Measurements from ENCODE around the gene QPCTL. TPM values are rescaled to one million over a fixed set of nuclear protein-coding genes. Genes with fewer than 3 reads are reported as not detected.
A peak's percentile ranks its signal among the peaks of the same experiment; 100 is the strongest.

Gene QPCTL
- total RNA-seq, 5 donors from 2014 or later (not counting 1 experiment from before 2014, with no cell fraction given), result 5.4 to 13.7 (median 10.3) TPM

GRCh38 chr19:45645631-45646344 lies 46.7 kb upstream of the QPCTL start:
- peak overlapping the region; percentile 73 to 78 (median 75) for H3K4me3 Mint-ChIP-seq
- POLR2A ChIA-PET, result interaction anchor here (0.6 to 1.6 kb wide), 4 partner anchors 9 to 189 kb away, joined by 3 to 6 read pairs (median 4); partner anchors contain the start of gene GIPR (in 1 of the 2)
- Histone ChIP-seq H3K36me3 (ENCODE audit: control insufficient read depth in 2 of 2, extremely low read depth in 1 of 2, insufficient read depth in 1 of 2, low read length in 1 of 2) (no peaks in the 10 kb centered on the region), H3K4me1 (ENCODE audit: control insufficient read depth in 1 of 2, extremely low read depth in 1 of 2, insufficient read depth in 2 of 2, low read length in 2 of 2) (peaks cover 7 to 49% of the 10 kb centered on the region in 2 experiments), H3K27ac (ENCODE audit: low read length) (no peak overlapping the region), H3K27me3 (replicated peaks in 1 of 2; ENCODE audit: control insufficient read depth in 2 of 2, extremely low read depth in 1 of 2, insufficient read depth in 2 of 2, low read length in 1 of 2) (peaks cover 0 to 8% of the 10 kb centered on the region in 2 experiments), H3K9me3 (no peaks in the 10 kb centered on the region), H3K4me3 (ENCODE audit: control insufficient read depth in 1 of 2, extremely low read depth in 1 of 2, low read length in 1 of 2) (peak overlapping the region; percentile 47 to 52)
- WGBS (ENCODE audit: insufficient coverage), result 0% methylated on average over 8 of the region's 27 CpGs
- peak; percentile 57 to 67 (median 60) for ATAC-seq (replicated peaks in 1 of 4)
- no peaks in the 10 kb centered on the region for H3K36me3 Mint-ChIP-seq
- peaks cover 34 to 40% (median 39%) of the 10 kb centered on the region in 3 donors for H3K4me1 Mint-ChIP-seq
- peaks cover 0 to 4% of the 10 kb centered on the region in 2 donors for H3K27me3 Mint-ChIP-seq
- no peaks in the 10 kb centered on the region for H3K9me3 Mint-ChIP-seq
- DNase-seq, result peak; percentile 56 to 86 (median 74)
- peak overlapping the region; percentile 34 to 36 for H3K27ac Mint-ChIP-seq
- CTCF ChIA-PET, result interaction anchor here in 1 of 2 donors (0.6 to 1.8 kb wide), 9 partner anchors 18 to 206 kb away, joined by 3 to 6 read pairs (median 3); partner anchors contain the start of genes GIPR and QPCTL

- Histone ChIP-seq H3K27me3 (replicated peaks in 1 of 2; ENCODE audit: control insufficient read depth in 2 of 2, extremely low read depth in 1 of 2, insufficient read depth in 2 of 2, low read length in 1 of 2) (peaks cover 0 to 12% of the 10 kb centered on the region in 2 experiments), H3K4me1 (ENCODE audit: control insufficient read depth in 1 of 2, extremely low read depth in 1 of 2, insufficient read depth in 2 of 2, low read length in 2 of 2) (peaks cover 4 to 44% of the 10 kb centered on the region in 2 experiments), H3K9me3 (no peaks in the 10 kb centered on the region), H3K27ac (ENCODE audit: low read length) (no peak overlapping the region), H3K4me3 (ENCODE audit: control insufficient read depth in 1 of 2, extremely low read depth in 1 of 2, low read length in 1 of 2) (peak overlapping the region; percentile 47 to 52), H3K36me3 (ENCODE audit: control insufficient read depth in 2 of 2, extremely low read depth in 1 of 2, insufficient read depth in 1 of 2, low read length in 1 of 2) (no peaks in the 10 kb centered on the region)
- ChIA-PET CTCF (interaction anchor here in 1 of 2 donors (0.7 to 1.8 kb wide), 6 partner anchors 19 to 207 kb away, joined by 3 to 6 read pairs (median 3); partner anchors contain the start of gene QPCTL), POLR2A (interaction anchor here (0.6 to 1.6 kb wide), 4 partner anchors 8 to 189 kb away, joined by 3 to 6 read pairs (median 4); partner anchors contain the start of gene GIPR (in 1 of the 2))
- H3K27ac Mint-ChIP-seq, result peak overlapping the region in 1 of 2 donors; percentile 34
- ATAC-seq (replicated peaks in 1 of 4) (no peak), DNase-seq (no peak)
- WGBS (ENCODE audit: insufficient coverage), result no CpG with 5 or more reads among the region's 9 CpGs
- peak overlapping the region; percentile 73 to 78 (median 75) for H3K4me3 Mint-ChIP-seq
- no peaks in the 10 kb centered on the region for H3K9me3 Mint-ChIP-seq
- no peaks in the 10 kb centered on the region for H3K36me3 Mint-ChIP-seq
- H3K27me3 Mint-ChIP-seq, result peaks cover 0 to 4% of the 10 kb centered on the region in 2 donors
- peaks cover 29 to 34% (median 34%) of the 10 kb centered on the region in 3 donors for H3K4me1 Mint-ChIP-seq
These were observed 46.1 kb upstream of the QPCTL start for GRCh38 chr19:45646345-45646698.

- Mint-ChIP-seq H3K4me1 (peaks cover 7 to 9% (median 8%) of the 10 kb centered on the region in 3 donors), H3K27ac (no peak overlapping the region), H3K36me3 (no peaks in the 10 kb centered on the region), H3K9me3 (no peaks in the 10 kb centered on the region), H3K27me3 (peaks cover 0 to 4% of the 10 kb centered on the region in 2 donors), H3K4me3 (no peak overlapping the region)
- no peak for ATAC-seq (replicated peaks in 1 of 4)
- DNase-seq, result no peak
- Histone ChIP-seq H3K4me3 (ENCODE audit: control insufficient read depth in 1 of 2, extremely low read depth in 1 of 2, low read length in 1 of 2) (no peak overlapping the region), H3K27ac (ENCODE audit: low read length) (no peak overlapping the region), H3K9me3 (no peaks in the 10 kb centered on the region), H3K27me3 (replicated peaks in 1 of 2; ENCODE audit: control insufficient read depth in 2 of 2, extremely low read depth in 1 of 2, insufficient read depth in 2 of 2, low read length in 1 of 2) (peaks cover 0 to 14% of the 10 kb centered on the region in 2 experiments), H3K36me3 (ENCODE audit: control insufficient read depth in 2 of 2, extremely low read depth in 1 of 2, insufficient read depth in 1 of 2, low read length in 1 of 2) (no peaks in the 10 kb centered on the region), H3K4me1 (ENCODE audit: control insufficient read depth in 1 of 2, extremely low read depth in 1 of 2, insufficient read depth in 2 of 2, low read length in 2 of 2) (peaks cover 0 to 9% of the 10 kb centered on the region in 2 experiments)
- POLR2A ChIA-PET, result interaction anchor here in 1 of 2 donors (0.7 kb wide), 2 partner anchors 1833 to 1864 kb away, joined by 3 to 7 read pairs; partner anchors contain the start of gene KPTN
- WGBS (ENCODE audit: insufficient coverage), result 57% methylated on average over 3 of the region's 3 CpGs
- CTCF ChIA-PET, result interaction anchor here in 1 of 2 donors (0.6 kb wide), 1 partner anchor 21 kb away, joined by 4 read pairs; no protein-coding TSS in a partner anchor
These were observed 41.7 kb upstream of the QPCTL start for GRCh38 chr19:45650722-45651121.

GRCh38 chr19:45653634-45654033 lies 38.8 kb upstream of the QPCTL start:
- Mint-ChIP-seq H3K27ac (no peak overlapping the region), H3K4me3 (no peak overlapping the region), H3K36me3 (no peaks in the 10 kb centered on the region), H3K9me3 (no peaks in the 10 kb centered on the region), H3K4me1 (no peaks in the 10 kb centered on the region), H3K27me3 (no peaks in the 10 kb centered on the region)
- Histone ChIP-seq H3K27ac (ENCODE audit: low read length) (no peak overlapping the region), H3K4me3 (ENCODE audit: control insufficient read depth in 1 of 2, extremely low read depth in 1 of 2, low read length in 1 of 2) (no peak overlapping the region), H3K4me1 (ENCODE audit: control insufficient read depth in 1 of 2, extremely low read depth in 1 of 2, insufficient read depth in 2 of 2, low read length in 2 of 2) (no peaks in the 10 kb centered on the region), H3K27me3 (replicated peaks in 1 of 2; ENCODE audit: control insufficient read depth in 2 of 2, extremely low read depth in 1 of 2, insufficient read depth in 2 of 2, low read length in 1 of 2) (peaks cover 0 to 15% of the 10 kb centered on the region in 2 experiments), H3K9me3 (no peaks in the 10 kb centered on the region), H3K36me3 (ENCODE audit: control insufficient read depth in 2 of 2, extremely low read depth in 1 of 2, insufficient read depth in 1 of 2, low read length in 1 of 2) (no peaks in the 10 kb centered on the region)
- ATAC-seq (replicated peaks in 1 of 4), result no peak
- ChIA-PET POLR2A (no interaction called here), CTCF (no interaction called here)
- 81% methylated on average over 5 of the region's 5 CpGs for WGBS (ENCODE audit: insufficient coverage)
- DNase-seq, result no peak

- Mint-ChIP-seq H3K36me3 (no peaks in the 10 kb centered on the region), H3K27ac (no peak overlapping the region), H3K4me3 (no peak overlapping the region), H3K9me3 (no peaks in the 10 kb centered on the region), H3K4me1 (no peaks in the 10 kb centered on the region), H3K27me3 (peaks cover 0 to 2% of the 10 kb centered on the region in 2 donors)
- DNase-seq (no peak), ATAC-seq (replicated peaks in 1 of 4) (no peak)
- H3K36me3 ChIP-seq (ENCODE audit: control insufficient read depth in 2 of 2, extremely low read depth in 1 of 2, insufficient read depth in 1 of 2, low read length in 1 of 2), result no peaks in the 10 kb centered on the region
- no peak overlapping the region for H3K4me3 ChIP-seq (ENCODE audit: control insufficient read depth in 1 of 2, extremely low read depth in 1 of 2, low read length in 1 of 2)
- no peak overlapping the region for H3K27ac ChIP-seq (ENCODE audit: low read length)
- peaks cover 0 to 19% of the 10 kb centered on the region in 2 experiments for H3K27me3 ChIP-seq (replicated peaks in 1 of 2; ENCODE audit: control insufficient read depth in 2 of 2, extremely low read depth in 1 of 2, insufficient read depth in 2 of 2, low read length in 1 of 2)
- H3K4me1 ChIP-seq (ENCODE audit: control insufficient read depth in 1 of 2, extremely low read depth in 1 of 2, insufficient read depth in 2 of 2, low read length in 2 of 2), result no peaks in the 10 kb centered on the region
- WGBS (ENCODE audit: insufficient coverage), result 100% methylated on average over 1 of the region's 3 CpGs
- ChIA-PET CTCF (no interaction called here), POLR2A (interaction anchor here in 1 of 2 donors (0.7 kb wide), 1 partner anchor 9 kb away, joined by 4 read pairs; no protein-coding TSS in a partner anchor)
- H3K9me3 ChIP-seq, result no peaks in the 10 kb centered on the region
These were observed 37.4 kb upstream of the QPCTL start for GRCh38 chr19:45655073-45655472.

- ChIA-PET CTCF (interaction anchor here in 1 of 2 donors (0.6 kb wide), 1 partner anchor 275 kb away, joined by 3 read pairs; no protein-coding TSS in a partner anchor), POLR2A (interaction anchor here in 1 of 2 donors (0.6 kb wide), 1 partner anchor 120 kb away, joined by 9 read pairs; no protein-coding TSS in a partner anchor)
- no peak overlapping the region for H3K4me3 Mint-ChIP-seq
These were observed 34.8 kb upstream of the QPCTL start for GRCh38 chr19:45657520-45658167.

More at GRCh38 chr19:45657520-45658167, 34.8 kb upstream of the QPCTL start:
- ATAC-seq (replicated peaks in 1 of 4) (no peak), DNase-seq (no peak)
- no peaks in the 10 kb centered on the region for H3K4me1 ChIP-seq (ENCODE audit: control insufficient read depth in 1 of 2, extremely low read depth in 1 of 2, insufficient read depth in 2 of 2, low read length in 2 of 2)
- no peaks in the 10 kb centered on the region for H3K4me1 Mint-ChIP-seq
- H3K27ac Mint-ChIP-seq, result no peak overlapping the region
- peaks cover 2 to 19% of the 10 kb centered on the region in 2 experiments for H3K27me3 ChIP-seq (replicated peaks in 1 of 2; ENCODE audit: control insufficient read depth in 2 of 2, extremely low read depth in 1 of 2, insufficient read depth in 2 of 2, low read length in 1 of 2)
- H3K9me3 Mint-ChIP-seq, result no peaks in the 10 kb centered on the region
- H3K4me3 ChIP-seq (ENCODE audit: control insufficient read depth in 1 of 2, extremely low read depth in 1 of 2, low read length in 1 of 2), result no peak overlapping the region
- no peak overlapping the region for H3K27ac ChIP-seq (ENCODE audit: low read length)
- H3K27me3 Mint-ChIP-seq, result peaks cover 0 to 5% of the 10 kb centered on the region in 2 donors
- no peaks in the 10 kb centered on the region for H3K36me3 ChIP-seq (ENCODE audit: control insufficient read depth in 2 of 2, extremely low read depth in 1 of 2, insufficient read depth in 1 of 2, low read length in 1 of 2)
- no peaks in the 10 kb centered on the region for H3K9me3 ChIP-seq
- 75% methylated on average over 8 of the region's 14 CpGs for WGBS (ENCODE audit: insufficient coverage)
- H3K36me3 Mint-ChIP-seq, result no peaks in the 10 kb centered on the region

Data from T-cell (primary cell).